ENCODE results near the gene TP53RK.

TP53RK gene

DNA sequence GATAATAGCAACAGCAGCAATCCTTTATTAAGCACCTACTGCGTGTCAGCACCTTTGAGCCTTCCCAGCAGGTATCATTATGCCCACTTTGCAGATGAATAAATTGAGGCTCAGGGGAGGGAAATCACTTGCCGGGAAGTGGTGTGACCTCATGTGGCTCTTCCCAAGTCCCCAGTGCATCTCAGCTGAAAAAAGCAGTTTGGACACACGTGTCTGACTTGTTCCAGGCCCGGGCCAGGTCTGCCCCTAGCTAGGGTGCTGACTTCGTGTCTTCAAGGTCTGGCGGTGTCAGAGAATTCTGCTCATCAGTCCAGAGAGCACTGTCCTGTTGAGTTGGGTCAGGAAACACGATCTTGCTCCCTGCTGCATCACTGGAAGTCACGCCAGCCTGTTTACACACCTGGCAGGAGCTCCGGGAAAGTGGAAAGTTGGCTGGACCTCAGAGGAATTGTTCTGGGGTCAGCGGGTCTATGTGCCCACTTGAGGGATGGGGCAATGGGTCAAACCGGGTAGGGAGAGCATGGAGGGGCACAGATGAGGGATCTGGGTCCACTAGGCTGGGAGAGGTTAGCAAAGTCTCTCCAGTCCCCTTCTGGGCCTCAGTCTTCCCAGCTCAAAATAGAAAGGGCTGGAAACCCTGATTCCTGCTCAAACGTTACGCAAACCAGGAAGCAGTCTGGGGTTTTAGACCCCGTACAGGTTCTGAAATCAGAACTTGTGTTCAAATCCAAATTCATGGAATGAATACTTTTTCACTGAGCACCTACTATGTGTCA is 48.5 kb downstream of the TP53RK start:
- DNase-seq (ENCODE audit: low read depth in 1 of 2, low spot score in 1 of 2) = no peak

DNA sequence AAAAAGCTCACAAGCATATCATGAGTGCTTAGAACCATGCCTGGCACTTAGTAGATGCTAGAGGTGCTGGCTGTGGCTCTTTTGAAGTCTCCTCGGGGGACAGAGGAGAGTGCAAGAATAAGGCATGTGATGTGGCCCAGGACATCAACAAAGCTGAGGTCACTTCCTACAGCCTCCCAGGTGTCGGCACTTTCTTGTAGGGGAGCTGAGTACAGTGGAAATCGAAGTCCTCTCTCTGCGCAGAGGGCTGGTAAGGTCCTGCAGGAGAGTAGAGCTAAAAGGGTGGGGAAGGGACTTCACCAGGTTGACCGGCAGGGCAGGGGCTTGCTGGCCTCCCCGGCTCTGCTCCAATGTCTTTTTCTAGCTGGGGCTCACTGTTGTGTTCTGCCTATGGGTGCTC is 49.2 kb downstream of the TP53RK start:
- no peak for DNase-seq (ENCODE audit: low read depth in 1 of 2, low spot score in 1 of 2)

DNA sequence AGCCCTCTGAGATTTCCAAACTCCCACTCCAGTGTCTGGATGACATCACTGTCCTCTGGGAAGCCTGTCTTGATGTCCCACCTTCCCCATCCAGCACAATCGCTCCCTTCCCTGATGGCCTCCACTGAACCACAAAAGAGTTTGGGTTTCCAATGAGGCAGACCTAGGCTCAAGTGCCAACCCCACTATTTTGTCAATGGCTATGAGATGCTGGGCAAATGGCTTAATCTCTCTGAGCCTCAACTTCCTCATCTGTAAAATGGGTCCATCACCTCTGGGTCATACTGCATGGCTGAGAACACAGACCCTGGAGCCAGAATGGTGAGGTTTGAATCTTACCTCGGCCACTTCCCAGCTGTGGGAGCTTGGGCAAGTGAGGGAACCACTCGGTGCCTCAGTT is 49.7 kb downstream of the TP53RK start:
- no peak for DNase-seq (ENCODE audit: low read depth in 1 of 2, low spot score in 1 of 2)

DNA sequence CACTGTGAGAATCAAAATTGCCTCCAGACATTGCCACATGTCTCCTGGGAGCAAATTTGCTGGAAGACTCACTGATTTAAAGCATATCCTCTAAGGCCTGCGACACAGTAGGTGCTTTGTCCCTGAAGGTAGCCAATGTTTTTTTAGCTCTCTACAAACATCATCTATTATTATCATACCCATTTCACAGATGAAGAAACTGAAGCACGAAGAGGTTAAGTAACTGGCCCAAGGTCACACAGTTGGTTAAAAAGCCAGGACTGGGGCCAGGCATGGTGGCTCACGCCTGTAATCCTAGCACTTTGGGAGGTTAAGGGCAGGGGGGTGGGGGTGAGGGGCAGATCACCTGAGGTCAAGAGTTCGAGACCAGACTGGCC is 50.4 kb downstream of the TP53RK start:
- DNase-seq (ENCODE audit: low read depth in 1 of 2, low spot score in 1 of 2) = no peak

GRCh38 chr20:46638134-46638897 is 50.9 kb downstream of the TP53RK start:
- DNase-seq (ENCODE audit: low read depth in 1 of 2, low spot score in 1 of 2) = no peak

DNA sequence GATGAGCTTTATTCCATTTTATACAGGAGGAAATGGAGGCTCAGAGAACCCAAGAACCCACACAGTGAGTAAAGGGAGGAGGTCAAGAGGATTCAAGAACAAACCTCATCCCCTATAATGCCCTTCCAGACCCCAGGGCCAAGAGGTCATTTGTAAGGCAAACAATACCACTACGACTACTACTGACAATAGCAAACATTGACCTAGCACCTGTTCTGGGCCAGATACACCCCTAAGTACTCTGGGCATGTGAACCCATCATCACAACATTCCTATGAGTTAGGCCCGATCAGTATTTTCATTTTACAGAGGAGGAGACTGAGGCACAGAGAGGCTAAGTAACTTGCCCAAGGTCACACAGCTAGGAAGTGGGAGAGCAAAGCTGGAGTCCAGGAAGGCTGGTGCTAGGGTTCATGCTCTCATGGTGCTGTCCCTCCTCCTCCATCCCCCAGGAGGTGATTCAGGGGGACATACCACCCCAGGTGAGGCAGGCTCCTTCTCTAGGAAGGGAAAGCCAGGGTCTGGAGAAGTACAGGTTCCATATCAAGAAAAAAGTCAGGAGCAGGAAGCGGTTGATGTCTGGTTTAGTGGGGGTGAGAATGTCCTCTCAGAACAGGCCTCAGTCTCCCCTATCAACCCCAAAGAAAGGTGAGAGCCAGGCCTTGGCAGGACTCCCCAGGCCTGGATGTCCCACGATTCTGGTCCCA is 51.7 kb downstream of the TP53RK start:
- no peak for DNase-seq (ENCODE audit: low read depth in 1 of 2, low spot score in 1 of 2)

DNA sequence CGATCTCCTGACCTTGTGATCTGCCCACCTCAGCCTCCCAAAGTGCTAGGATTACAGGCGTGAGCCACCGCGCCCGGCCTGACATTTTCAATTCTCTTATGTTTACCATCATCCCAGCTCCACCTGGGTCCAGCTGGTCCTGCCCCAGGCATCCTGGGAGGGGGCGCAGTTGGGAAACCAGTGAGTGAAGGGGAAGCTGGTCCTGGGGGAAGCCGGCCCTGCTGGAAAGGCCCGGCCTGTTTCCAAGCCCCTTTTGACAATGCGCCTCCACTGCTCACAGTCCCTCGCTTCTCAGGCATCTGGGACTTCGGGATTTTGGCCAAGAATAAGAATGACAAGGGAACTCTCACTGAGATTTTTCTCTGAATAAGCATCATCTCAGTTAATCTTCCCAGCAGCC is 52.2 kb downstream of the TP53RK start:
- no peak for DNase-seq (ENCODE audit: low read depth in 1 of 2, low spot score in 1 of 2)

GRCh38 chr20:46636514-46636913 is 52.7 kb downstream of the TP53RK start:
- no peak for DNase-seq (ENCODE audit: low read depth in 1 of 2, low spot score in 1 of 2)

DNA sequence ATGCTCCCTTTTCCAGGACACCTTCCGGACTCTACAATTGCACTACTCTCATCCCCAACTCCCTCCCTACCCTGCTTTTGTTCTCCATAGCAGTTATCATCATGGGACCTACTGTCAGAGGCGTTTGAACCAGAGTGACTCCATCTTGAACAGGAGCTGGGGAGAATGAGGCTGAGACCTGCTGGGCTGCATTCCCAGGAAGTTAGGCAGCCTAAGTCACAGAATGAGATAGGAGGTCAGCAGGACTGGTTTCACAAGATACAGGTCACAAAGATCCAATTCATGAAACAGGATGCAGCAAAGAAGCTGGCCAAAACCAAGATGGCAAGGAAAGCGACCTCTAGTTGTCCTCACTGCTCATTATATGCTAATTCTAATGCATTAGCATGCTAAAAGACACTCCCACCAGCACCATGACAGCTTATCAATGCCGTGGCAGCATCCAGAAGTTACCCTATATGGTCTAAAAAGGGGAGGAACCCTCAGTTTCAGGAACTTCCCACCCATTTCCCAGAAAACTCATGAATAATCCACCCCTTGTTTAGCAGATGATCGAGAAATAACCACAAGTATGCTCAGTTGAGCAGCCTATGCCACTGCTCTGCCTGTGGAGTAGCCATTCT is 53.6 kb downstream of the TP53RK start:
- DNase-seq (ENCODE audit: low read depth in 1 of 2, low spot score in 1 of 2) = no peak

- no peak for DNase-seq (ENCODE audit: low read depth in 1 of 2, low spot score in 1 of 2)
Measured at GRCh38 chr20:46634528-46634927, 54.7 kb downstream of the TP53RK start.

Measured in activated CD4-positive, alpha-beta T cell treated with anti-CD3 and anti-CD28 coated beads, Interleukin-2, amount 50 U/mL, for 24 hours (primary cell).